Subcutaneous abdominal adipose tissue (tissue), 5 donors: ENCODE measurements around the gene MEGF8.
"Not testable (repeated sequence)": the region's sequence is repeated elsewhere in the genome, so short reads cannot be mapped to it uniquely, and the experiment has no call there.

Experiments used
- H3K27ac ChIP-seq: one replicate; pipeline ENCODE4 v1.7.0; 2013; ENCODE audit warnings: low read depth, mild to moderate bottlenecking, inconsistent platforms, low read length, moderate library complexity
- H3K27me3 ChIP-seq, 5 donors: one replicate each; pipeline ENCODE4 v1.7.0; 2013; ENCODE audit warnings: low read length in 5 of 5, inconsistent platforms in 1 of 5; ENCODE audit not compliant: control insufficient read depth in 5 of 5, insufficient read depth in 4 of 5
- H3K36me3 ChIP-seq, 5 donors: one replicate each; pipeline ENCODE4 v1.7.0; 2013; ENCODE audit warnings: low read length in 5 of 5; ENCODE audit not compliant: control insufficient read depth in 5 of 5, insufficient read depth in 5 of 5
- H3K4me1 ChIP-seq, 5 donors: one replicate each; pipeline ENCODE4 v1.7.0; 2013; ENCODE audit warnings: low read length in 5 of 5, mild to moderate bottlenecking in 3 of 5, moderate library complexity in 1 of 5; ENCODE audit not compliant: control insufficient read depth in 5 of 5, insufficient read depth in 5 of 5
- H3K4me3 ChIP-seq, 5 donors: one replicate each; pipeline ENCODE4 v1.7.0; 2013; ENCODE audit warnings: low read length in 5 of 5, low read depth in 1 of 5
- H3K9ac ChIP-seq, 5 donors: one replicate each; pipeline ENCODE4 v1.7.0; 2013; ENCODE audit warnings: low read length in 5 of 5, mild to moderate bottlenecking in 4 of 5, moderate library complexity in 3 of 5
- H3K9me3 ChIP-seq, 5 donors: one replicate each; pipeline ENCODE4 v1.7.0; 2013; ENCODE audit warnings: low read length in 5 of 5; ENCODE audit not compliant: control insufficient read depth in 5 of 5
- donor health status: healthy.
- donor health status: healthy.
- donor health status: healthy.
- donor health status: healthy.
- donor health status: healthy.

MEGF8 gene

DNA sequence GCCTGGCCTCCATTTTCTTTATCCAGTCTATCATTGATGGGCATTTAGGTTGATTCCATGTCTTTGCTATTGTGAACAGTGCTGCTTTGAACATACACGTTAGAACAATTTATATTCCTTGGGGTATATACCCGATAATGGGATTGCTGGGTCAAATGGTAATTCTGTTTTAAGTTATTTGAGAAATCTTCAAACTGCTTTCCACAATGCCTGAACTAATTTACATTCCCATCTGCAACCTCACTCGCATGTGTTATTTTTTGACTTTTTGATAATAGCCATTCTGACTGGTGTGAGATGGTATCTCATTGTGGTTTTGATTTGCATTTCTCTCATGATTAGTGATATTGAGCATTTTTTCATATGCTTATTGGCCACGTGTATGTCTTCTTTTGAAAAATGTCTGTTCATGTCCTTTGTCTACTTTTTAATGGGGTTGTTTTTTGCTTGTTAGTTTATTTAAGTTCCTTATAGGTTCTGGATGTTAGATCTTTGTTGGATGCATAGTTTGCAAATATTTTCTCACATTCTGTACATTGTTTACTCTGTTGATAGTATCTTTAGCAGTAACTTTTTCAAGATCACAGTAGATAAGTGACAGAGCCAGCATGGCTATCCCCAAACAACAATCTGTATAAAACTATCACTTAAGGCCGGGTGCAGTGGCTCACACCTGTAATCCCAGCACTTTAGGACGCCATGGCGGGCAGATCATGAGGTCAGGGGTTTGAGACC, 13.9 kb downstream of the MEGF8 start:
- peaks cover 0 to 52% (median 33%) of the 10 kb centered on the region in 5 donors for H3K36me3 ChIP-seq
- not testable (repeated sequence) for H3K9ac ChIP-seq

DNA sequence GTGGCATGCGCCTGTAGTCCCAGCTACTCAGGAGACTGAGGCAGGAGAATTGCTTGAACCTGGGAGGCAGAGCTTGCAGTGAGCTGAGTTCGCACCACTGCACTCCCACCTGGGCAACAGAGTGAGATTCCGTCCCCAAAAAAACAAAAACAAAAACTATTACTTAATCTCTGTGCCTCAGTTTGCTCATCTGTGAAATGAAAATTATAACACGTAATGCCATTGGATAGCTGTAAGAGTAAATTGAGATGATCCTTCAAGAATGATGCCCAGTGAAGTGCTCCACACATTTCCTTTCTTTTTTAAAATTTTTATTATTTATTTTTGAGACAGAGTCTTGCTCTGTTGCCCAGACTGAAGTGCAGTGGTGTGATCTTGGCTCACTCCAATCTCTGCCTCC, 14.5 kb downstream of the MEGF8 start:
- H3K27me3 ChIP-seq, H3K4me3 ChIP-seq, H3K9ac ChIP-seq, H3K9me3 ChIP-seq, H3K27ac ChIP-seq: not testable (repeated sequence)
- Histone ChIP-seq H3K36me3 (peaks cover 0 to 52% (median 37%) of the 10 kb centered on the region in 5 donors), H3K4me1 (peaks cover 0 to 15% (median 2%) of the 10 kb centered on the region in 5 donors)

More for the DNA sequence above, 13.9 kb downstream of the MEGF8 start:
- not testable (repeated sequence) for H3K27ac ChIP-seq, H3K27me3 ChIP-seq, H3K9me3 ChIP-seq, H3K4me1 ChIP-seq, H3K4me3 ChIP-seq

DNA sequence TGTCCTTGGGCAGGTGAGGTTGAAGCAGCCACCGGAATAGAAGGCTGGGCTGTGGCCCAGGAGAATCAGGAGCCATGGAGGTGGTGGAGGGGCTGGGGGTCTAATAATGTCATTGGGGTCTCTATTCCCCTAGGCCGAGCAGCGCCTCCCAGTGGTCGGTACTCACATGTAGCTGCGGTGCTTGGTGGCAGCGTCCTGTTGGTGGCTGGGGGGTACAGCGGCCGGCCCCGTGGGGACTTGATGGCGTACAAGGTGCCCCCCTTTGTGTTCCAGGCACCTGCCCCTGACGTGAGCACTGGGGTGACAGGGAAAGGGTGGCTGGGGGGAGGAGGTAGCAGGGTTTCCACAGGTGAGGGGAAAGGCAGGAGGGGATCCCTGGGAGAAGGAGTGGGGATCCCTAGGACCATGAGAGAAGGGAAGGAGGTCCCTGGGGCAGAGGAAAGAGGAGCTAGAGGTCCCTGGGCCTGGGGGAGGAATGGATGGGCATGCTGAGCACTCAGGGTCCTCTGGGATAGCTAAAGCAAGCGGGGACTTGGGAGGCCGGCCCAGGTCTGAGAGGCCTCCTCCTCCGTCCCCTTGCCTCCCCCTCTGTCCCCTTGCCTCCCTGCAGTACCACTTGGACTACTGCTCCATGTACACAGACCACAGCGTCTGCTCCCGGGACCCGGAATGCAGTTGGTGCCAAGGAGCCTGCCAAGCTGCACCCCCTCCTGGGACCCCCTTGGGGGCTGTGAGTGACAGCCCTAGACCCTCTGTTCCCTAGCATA, 18.1 kb downstream of the MEGF8 start:
- H3K27me3 ChIP-seq, result no peaks in the 10 kb centered on the region
- no peaks in the 10 kb centered on the region for H3K9me3 ChIP-seq
- peaks cover 0 to 32% (median 17%) of the 10 kb centered on the region in 5 donors for H3K36me3 ChIP-seq
- no peak overlapping the region for H3K27ac ChIP-seq
- H3K4me3 ChIP-seq, result no peak overlapping the region
- peaks cover 0 to 32% (median 3%) of the 10 kb centered on the region in 5 donors for H3K4me1 ChIP-seq
- no peak overlapping the region for H3K9ac ChIP-seq

DNA sequence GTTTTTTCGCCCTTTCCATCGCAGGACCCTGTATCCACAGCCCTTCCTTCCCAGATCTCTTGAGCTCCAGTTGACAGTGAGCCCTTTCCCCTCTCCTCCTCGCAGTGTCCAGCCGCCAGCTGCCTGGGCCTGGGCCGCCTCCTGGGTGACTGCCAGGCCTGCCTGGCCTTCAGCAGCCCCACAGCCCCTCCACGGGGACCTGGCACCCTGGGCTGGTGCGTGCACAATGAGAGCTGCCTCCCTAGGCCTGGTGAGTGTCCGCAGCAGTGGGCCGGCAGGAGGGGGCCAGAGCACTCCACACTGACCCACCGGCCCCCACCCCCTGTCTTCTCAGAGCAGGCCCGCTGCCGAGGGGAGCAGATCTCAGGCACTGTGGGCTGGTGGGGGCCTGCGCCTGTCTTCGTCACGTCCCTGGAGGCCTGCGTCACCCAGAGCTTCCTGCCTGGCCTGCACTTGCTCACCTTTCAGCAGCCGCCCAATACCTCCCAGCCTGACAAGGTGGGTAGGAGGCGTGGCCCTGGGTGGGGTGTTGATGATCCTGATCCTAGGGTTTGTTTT, 19.0 kb downstream of the MEGF8 start:
- no peaks in the 10 kb centered on the region for H3K9me3 ChIP-seq
- H3K27ac ChIP-seq, result no peak overlapping the region
- H3K36me3 ChIP-seq, result peaks cover 0 to 36% (median 17%) of the 10 kb centered on the region in 5 donors
- peaks cover 0 to 32% (median 3%) of the 10 kb centered on the region in 5 donors for H3K4me1 ChIP-seq
- H3K4me3 ChIP-seq, result no peak overlapping the region
- no peak overlapping the region for H3K9ac ChIP-seq
- H3K27me3 ChIP-seq, result no peaks in the 10 kb centered on the region

DNA sequence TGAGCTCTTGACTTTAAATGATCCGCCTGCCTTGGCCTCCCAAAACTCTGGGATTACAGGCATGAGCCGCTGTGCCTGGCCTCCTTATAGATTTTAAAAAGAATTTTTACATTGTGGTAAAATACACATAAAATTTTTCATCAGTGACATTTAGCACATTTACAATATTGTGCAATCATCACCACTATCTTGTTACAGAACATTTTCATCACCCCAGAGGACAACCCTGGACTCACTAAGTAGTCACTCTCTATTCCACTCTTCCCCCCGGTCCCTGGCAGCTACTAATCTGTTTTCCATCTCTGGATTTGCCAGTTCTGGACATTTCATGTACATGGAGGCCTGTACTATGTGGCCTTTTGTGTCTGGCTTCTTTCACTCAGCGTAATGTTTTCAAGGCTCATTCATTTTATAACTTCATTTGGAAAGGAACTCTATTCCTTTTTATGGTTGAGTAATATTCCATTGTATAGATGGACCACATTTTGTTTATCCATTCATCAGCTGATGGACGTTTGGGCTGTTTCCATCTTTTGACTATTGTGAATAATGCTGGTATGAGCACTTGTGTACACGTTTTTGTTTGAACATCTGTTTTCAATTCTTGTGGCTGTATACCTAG, 19.9 kb downstream of the MEGF8 start:
- peaks cover 0 to 32% (median 3%) of the 10 kb centered on the region in 5 donors for H3K4me1 ChIP-seq
- H3K9ac ChIP-seq, result no peak overlapping the region
- H3K27ac ChIP-seq, result peak overlapping the region; percentile 41
- H3K36me3 ChIP-seq, result peaks cover 0 to 38% (median 18%) of the 10 kb centered on the region in 5 donors
- H3K4me3 ChIP-seq, result no peak overlapping the region
- H3K27me3 ChIP-seq, result no peaks in the 10 kb centered on the region
- no peaks in the 10 kb centered on the region for H3K9me3 ChIP-seq

DNA sequence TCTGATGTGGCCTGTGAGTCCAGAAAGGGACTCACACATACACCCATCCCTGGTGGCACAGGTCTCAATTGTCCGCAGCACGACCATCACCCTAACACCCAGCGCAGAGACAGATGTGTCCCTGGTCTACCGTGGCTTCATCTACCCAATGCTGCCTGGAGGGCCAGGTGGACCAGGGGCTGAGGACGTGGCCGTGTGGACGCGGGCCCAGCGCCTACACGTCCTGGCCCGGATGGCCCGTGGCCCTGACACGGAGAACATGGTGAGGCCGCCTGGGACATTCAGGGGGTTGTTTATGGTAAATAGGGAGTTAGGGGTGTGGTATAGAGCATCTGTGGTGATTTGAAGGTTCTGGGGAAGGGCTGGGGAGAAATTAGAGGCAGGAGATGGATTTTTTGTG, 22.8 kb downstream of the MEGF8 start:
- H3K27ac ChIP-seq, result no peak overlapping the region
- peaks cover 0 to 32% (median 3%) of the 10 kb centered on the region in 5 donors for H3K4me1 ChIP-seq
- H3K27me3 ChIP-seq, result no peaks in the 10 kb centered on the region
- no peak overlapping the region for H3K4me3 ChIP-seq
- H3K36me3 ChIP-seq, result peaks cover 0 to 52% (median 25%) of the 10 kb centered on the region in 5 donors
- H3K9me3 ChIP-seq, result no peaks in the 10 kb centered on the region
- H3K9ac ChIP-seq, result no peak overlapping the region

DNA sequence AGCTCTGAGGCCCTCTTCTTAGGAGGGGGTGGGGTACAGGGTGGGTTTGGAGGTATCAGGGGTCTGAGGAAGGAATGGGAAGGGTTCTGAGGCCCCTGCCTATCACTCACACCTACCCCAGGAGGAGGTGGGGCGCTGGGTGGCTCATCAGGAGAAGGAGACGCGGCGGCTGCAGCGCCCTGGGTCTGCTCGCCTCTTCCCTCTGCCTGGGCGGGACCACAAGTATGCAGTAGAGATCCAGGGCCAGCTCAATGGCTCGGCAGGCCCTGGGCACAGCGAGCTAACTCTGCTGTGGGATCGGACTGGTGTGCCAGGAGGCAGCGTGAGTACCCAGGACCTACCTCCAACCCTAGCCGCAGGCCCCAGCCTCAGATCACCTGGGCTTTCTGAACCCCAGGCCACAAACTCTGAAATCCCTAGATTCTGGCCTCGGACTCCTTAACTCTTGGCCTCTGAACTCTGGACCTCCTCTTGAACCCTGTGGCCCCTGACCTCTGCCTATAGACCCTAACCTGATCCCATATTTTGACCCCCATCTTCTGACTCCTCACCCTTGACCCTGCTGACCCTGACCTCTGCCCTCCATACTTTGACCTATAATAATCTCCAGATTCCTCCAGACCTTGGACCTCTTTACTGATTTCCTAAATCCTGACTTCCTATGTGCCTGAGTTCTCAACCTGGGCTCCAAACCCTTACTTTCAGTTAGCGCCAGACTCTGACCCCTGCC, 24.1 kb downstream of the MEGF8 start:
- Histone ChIP-seq H3K36me3 (peaks cover 0 to 56% (median 35%) of the 10 kb centered on the region in 5 donors), H3K9me3 (no peaks in the 10 kb centered on the region), H3K4me1 (peaks cover 0 to 21% (median 2%) of the 10 kb centered on the region in 5 donors), H3K27me3 (no peaks in the 10 kb centered on the region), H3K4me3 (no peak overlapping the region), H3K27ac (no peak overlapping the region), H3K9ac (no peak overlapping the region)

DNA sequence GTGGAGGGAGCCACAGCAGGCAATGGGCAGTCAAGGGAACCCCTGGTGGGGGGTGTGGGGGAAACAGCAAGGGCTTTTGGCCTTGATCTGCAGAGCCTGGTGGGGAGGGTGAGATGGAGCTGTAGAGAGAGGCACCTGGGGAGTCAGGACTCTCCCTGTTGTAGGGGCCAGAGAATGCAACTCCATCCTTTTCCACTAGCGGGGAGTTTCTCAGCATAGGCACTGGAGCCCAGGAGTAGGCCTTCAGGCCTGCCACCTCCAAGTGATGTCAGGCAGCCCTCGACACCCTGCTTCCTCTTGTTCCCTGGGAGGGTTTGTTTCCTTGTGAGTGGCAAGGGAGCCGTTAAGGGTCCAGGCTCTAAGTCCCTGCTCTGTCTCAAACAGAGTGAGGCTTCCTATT, 25.0 kb downstream of the MEGF8 start:
- H3K27me3 ChIP-seq, result no peaks in the 10 kb centered on the region
- peaks cover 0 to 12% (median under 1%) of the 10 kb centered on the region in 5 donors for H3K4me1 ChIP-seq
- no peak overlapping the region for H3K27ac ChIP-seq
- H3K4me3 ChIP-seq, result no peak overlapping the region
- H3K36me3 ChIP-seq, result peaks cover 0 to 56% (median 41%) of the 10 kb centered on the region in 5 donors
- no peak overlapping the region for H3K9ac ChIP-seq
- H3K9me3 ChIP-seq, result no peaks in the 10 kb centered on the region

DNA sequence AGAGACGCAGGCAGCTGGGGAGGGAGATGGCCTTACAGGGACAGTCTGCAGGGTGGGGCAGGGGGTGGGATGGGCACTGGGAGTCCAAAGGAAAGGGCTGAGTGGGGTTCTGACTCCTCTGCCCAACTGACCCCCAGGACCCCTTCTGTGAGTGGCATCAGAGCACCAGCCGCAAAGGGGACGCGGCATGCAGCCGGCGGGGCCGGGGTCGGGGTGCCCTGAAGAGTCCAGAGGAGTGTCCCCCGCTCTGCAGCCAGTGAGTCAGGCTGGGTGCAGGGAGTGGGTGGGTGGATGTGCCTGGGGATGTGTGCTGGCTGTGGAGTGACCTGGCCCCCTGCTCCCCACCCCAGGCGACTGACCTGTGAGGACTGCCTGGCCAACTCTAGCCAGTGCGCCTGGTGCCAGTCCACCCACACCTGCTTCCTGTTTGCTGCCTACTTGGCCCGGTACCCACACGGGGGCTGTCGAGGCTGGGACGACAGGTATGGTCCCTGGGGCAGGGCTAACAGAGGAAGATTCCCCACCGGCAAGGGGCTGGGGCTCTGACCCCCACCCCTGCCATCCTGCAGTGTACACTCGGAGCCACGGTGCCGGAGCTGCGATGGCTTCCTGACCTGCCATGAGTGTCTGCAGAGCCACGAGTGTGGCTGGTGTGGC, 25.8 kb downstream of the MEGF8 start:
- Histone ChIP-seq H3K27ac (no peak overlapping the region), H3K36me3 (peaks cover 0 to 62% (median 49%) of the 10 kb centered on the region in 5 donors), H3K9me3 (no peaks in the 10 kb centered on the region), H3K4me3 (no peak overlapping the region), H3K9ac (no peak overlapping the region), H3K27me3 (no peaks in the 10 kb centered on the region), H3K4me1 (peaks cover 0 to 8% (median 0%) of the 10 kb centered on the region in 5 donors)
